Measurements from ENCODE around the gene SLC6A17.
A peak's percentile ranks its signal among the peaks of the same experiment; 100 is the strongest.

The SLC6A17 gene

GRCh38 chr1:110150330-110151174 lies at the start of gene SLC6A17:
TSS of gene SLC6A17 (plus strand) at chr1:110150494. CDS start at chr1:110166930, 16,436 bp downstream.
- no peak for DNase-seq (ENCODE audit: low read depth)

GRCh38 chr1:110102081-110102480 lies 48.2 kb upstream of the SLC6A17 start:
- DNase-seq (ENCODE audit: low read depth): no peak

- DNase-seq (ENCODE audit: low read depth): peak; percentile 32
These were observed 44.0 kb upstream of the SLC6A17 start for GRCh38 chr1:110106013-110106941.

DNA sequence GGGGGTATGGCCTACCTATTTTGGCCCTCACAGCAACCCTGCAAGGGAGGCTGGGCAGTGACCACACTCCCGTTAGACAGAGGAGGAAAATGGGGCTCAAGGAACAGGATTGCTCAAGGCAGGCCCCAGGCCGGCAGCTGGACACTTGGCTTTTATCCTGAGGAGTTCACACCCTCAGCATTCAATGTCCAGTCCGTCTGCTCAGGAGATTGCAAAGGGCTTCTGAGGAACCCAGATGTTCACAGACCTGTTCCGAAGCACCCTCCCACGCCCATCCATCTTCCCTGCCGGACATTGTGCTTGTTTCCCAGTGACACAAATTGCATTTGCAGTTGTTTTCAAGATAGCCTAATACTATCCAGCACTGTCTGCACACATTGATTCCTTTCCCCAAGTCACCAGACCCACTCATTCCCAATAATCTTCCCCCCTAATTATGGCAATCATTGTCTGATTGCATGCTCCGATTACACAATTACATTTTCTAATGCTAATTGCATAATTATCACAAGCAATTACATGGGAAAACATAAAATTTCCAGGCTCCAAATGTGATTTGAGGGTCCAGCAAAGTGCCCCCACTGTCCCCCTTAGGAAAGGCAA lies 42.3 kb upstream of the SLC6A17 start:
- no peak for DNase-seq (ENCODE audit: low read depth)

- DNase-seq (ENCODE audit: low read depth): no peak
These were observed 39.2 kb upstream of the SLC6A17 start for GRCh38 chr1:110111081-110111480.

DNA sequence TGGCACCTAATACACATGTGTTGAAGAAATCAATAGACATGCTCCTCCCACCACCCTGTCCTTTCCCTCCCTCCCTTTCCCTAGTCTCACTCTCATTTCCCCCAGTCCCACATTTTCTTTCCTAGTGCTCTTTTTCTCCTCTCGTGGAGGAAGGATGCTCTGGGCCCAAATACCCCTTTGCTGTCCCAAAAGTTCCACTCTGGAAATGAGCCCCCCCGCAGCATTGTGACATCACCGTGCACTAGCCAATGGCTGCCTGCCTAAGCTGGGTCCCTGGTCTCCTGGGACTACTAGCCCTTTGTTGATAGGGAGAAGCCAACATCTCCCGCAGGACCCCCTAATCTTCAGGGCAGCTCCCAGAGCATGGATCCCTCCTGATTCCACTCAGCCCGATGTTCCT lies 38.2 kb upstream of the SLC6A17 start, which contains the start of gene UBL4B:
UBL4B (plus strand) TSS at position 301 of the 400 bp plus-strand sequence; CDS start at position 393, 92 bp downstream.
- no peak for DNase-seq (ENCODE audit: low read depth)

GRCh38 chr1:110112656-110113055 lies 37.6 kb upstream of the SLC6A17 start:
- DNase-seq (ENCODE audit: low read depth): no peak

- no peak for DNase-seq (ENCODE audit: low read depth)
These were observed 36.7 kb upstream of the SLC6A17 start for GRCh38 chr1:110113551-110113950.

- no peak for DNase-seq (ENCODE audit: low read depth)
These were observed 36.1 kb upstream of the SLC6A17 start for GRCh38 chr1:110114173-110114572.

DNA sequence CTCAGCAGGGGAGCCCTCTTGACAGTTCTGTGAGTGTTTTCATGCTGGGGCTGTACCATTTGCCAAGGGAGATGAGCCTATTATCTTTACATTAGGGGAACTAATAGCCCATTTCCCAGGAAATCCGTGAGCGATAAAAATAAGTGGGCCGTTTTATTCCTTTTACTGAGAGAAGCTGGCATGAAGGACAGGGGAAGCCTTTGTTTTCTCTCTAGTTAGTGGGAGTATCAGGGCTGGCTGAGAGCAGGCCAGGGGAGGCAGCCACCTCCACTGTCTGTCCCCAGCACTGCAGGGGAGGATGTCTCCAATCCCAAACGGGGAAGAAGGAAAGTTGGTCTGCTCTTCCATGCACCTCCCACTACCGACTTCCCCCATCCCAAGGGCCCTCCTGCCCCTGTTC lies 35.5 kb upstream of the SLC6A17 start:
- no peak for DNase-seq (ENCODE audit: low read depth)

- no peak for DNase-seq (ENCODE audit: low read depth)
These were observed 31.5 kb upstream of the SLC6A17 start for GRCh38 chr1:110118636-110119396.

DNA sequence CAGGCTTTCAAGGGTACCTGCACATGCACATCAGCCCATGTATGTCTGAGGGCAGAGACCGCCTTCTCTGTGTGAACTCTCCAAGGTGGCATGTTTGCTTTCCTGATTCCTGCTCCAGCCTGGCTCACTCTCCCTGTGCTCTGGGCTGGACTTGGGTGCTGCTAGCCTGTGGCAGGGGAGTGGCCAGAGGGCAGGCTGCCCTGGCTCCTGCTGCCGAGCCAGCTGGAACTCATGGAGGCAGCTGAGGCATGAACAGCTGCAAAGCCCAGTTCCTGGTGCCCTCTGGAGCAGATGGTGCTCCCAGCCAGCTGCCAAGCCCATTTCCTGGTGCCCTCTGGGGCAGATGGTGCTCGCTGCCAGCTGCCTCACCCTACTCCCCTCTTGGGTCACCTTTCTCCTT lies 30.5 kb upstream of the SLC6A17 start:
- no peak for DNase-seq (ENCODE audit: low read depth)

DNA sequence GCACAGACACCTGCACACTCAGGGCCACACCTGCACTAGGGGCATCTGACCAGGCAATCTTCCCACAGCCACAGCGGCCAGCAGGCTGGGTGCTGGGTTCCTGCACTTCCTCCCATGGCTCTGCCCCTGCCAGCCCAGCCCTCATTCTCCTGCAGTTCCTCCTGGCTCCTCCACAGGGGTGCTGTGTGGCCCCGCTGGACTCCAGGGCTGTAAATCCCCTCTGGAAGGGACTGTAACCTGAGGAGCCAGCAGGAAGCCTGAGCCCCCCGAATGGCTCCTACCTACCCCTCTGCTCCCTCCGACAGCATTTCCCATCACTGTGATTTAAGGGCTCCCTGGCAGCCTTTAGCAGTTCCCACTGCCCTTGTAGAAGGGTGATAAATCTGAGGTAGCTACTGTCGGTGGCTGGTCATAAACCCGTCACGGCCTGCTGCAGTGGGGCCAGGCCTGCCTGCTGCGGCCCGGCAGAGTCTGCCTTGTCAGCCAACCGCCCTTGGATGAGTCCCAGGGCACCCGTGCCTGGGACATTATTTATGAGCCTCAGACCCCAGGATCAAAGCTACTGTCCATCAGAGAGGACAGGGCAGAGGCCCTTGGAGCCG lies 29.2 kb upstream of the SLC6A17 start:
- no peak for DNase-seq (ENCODE audit: low read depth)

- no peak for DNase-seq (ENCODE audit: low read depth)
These were observed 27.1 kb upstream of the SLC6A17 start for GRCh38 chr1:110123224-110123623.

- DNase-seq (ENCODE audit: low read depth): no peak
These were observed 24.5 kb upstream of the SLC6A17 start for GRCh38 chr1:110125810-110126209.

- DNase-seq (ENCODE audit: low read depth): no peak
These were observed 20.1 kb upstream of the SLC6A17 start for GRCh38 chr1:110130113-110130591.

DNA sequence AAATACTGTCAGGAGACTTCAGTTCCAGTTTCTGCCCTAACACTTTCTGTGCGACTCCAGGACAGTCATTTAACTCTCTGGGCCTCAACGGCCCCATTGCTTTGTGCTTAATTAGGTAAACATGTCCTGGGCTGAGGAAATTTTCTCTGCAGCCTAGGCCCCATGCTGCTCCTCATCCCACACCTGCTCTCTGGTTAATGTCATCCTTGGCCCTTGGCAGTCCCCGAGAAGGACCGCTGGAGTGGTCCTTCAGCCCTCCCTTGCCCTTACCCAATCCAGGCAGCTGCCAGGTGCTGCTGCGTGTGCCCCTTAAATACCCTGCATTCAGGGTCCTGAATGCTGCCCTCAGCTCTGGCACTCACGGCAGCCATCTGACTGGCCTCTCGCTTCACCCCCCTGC lies 19.3 kb upstream of the SLC6A17 start:
- DNase-seq (ENCODE audit: low read depth): no peak

DNA sequence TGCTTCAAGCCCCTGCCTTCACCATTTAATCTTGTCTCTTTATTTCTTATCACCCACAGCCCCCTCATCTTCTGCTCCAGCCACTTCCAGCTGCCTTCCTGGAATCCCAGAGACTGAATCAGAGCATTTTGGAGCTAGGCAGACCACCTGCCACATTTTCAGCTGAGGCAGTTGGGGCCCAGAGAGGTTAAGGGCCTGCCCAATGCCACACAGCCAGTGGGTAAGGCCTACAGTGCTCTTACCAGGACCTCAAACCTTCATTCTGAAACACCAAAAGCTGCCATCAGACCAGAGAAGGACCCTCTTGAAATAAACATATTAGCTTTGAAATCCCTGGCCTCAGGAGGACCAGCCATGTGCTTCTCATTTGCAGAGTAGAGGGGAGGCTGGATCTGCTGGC lies 17.6 kb upstream of the SLC6A17 start:
- no peak for DNase-seq (ENCODE audit: low read depth)

DNA sequence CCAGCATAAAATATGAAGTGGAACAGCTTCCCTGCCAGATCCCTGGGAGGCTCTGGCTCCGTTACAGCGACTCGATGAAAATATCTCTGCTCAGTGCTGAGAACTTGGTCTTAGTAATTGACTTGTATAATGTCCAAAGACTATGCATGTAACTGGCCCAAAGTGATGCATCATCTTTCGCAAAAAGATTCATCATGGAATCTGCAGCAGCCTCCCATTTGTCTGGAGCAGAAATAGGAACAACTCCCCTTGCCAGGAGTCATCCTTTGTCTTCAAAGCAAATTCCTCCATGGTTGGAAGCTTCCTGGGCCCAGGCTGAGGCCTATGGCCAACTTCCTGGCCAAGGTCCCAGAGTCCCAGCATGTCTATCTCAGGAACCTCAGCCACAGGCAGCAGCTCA lies 16.9 kb upstream of the SLC6A17 start:
- no peak for DNase-seq (ENCODE audit: low read depth)

GRCh38 chr1:110134050-110134595 lies 16.2 kb upstream of the SLC6A17 start:
- no peak for DNase-seq (ENCODE audit: low read depth)

DNA sequence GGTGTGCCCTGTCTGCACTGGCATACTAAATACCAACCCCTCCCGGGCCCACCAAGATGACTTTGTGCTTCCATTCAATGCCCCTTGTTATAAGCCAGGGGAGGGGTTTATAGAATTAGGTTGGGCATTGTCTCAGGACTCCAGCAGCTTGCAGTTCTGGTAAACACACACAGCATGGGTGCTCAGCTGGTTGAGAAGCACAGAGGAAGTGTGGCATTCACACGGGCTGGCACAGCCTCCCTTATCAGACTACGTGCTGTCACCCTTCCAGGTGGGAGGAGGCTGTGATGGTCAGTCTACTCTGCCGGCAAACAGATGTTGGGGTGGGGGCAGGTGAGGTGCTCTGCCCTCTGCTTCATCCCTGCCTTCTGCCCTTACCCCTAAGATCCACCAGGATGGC lies 15.0 kb upstream of the SLC6A17 start:
- no peak for DNase-seq (ENCODE audit: low read depth)

Data from activated gamma-delta T cell treated with anti-CD3 and anti-CD28 coated beads, Interleukin-2, amount 50 U/mL, for 16 hours (primary cell).